ENCODE data around the gene TBP.
"Not testable (repeated sequence)": the region's sequence is repeated elsewhere in the genome, so short reads cannot be mapped to it uniquely, and the experiment has no call there.

TBP gene

GRCh38 chr6:170612256-170612804 is 58.2 kb downstream of the TBP start:
- not testable (repeated sequence) for DNase-seq

- not testable (repeated sequence) for DNase-seq
Measured at GRCh38 chr6:170616020-170616554, 61.9 kb downstream of the TBP start.
